ENCODE results near the gene CXCR3. TPM values are rescaled to one million over a fixed set of nuclear protein-coding genes. Genes with fewer than 3 reads are reported as not detected.

Gene CXCR3
- total RNA-seq, 1 experiment from 2014 or later, result not detected

GRCh38 chrX:71627588-71628404 lies 9.5 kb upstream of the CXCR3 start:
- TF ChIP-seq JUND (IDR thresholded peaks at IDR 0.05) (no peak), ZNF274 (IDR thresholded peaks at IDR 0.05; ENCODE audit: low read depth, low read length) (no peak), EZH2phosphoT487 (IDR thresholded peaks at IDR 0.05; ENCODE audit: borderline replicate concordance) (no peak), EZH2 (IDR thresholded peaks at IDR 0.05) (no peak), TCF7L2 (IDR thresholded peaks at IDR 0.05; ENCODE audit: borderline replicate concordance, extremely low read depth, insufficient read depth, insufficient read length) (no peak), POLR2AphosphoS5 (IDR thresholded peaks at IDR 0.05; ENCODE audit: low read depth, low read length) (no peak), FOSL1 (IDR thresholded peaks at IDR 0.05; ENCODE audit: low read depth) (no peak)
- H3K4me1 ChIP-seq (ENCODE audit: control insufficient read depth in 1 of 2, insufficient read depth in 2 of 2, low read length in 2 of 2), result peaks cover 3 to 12% of the 10 kb centered on the region in 2 experiments; a peak in 3 of 4 replicates
- no peak overlapping the region for H3K4me3 ChIP-seq (replicated peaks in 1 of 2; ENCODE audit: low read depth in 1 of 2, low read length in 2 of 2)
- no peaks in the 10 kb centered on the region for H3K9me2 ChIP-seq (ENCODE audit: insufficient read depth)
- ChIA-PET CTCF (no interaction called here), POLR2A (no interaction called here), RAD21 (ENCODE audit: low non-redundant PET in 1 of 2, low total read pairs in 2 of 2, uncharacterized antibody in 2 of 2, unreplicated experiment in 2 of 2) (no interaction called here)
- no peak overlapping the region for H3K9ac ChIP-seq (ENCODE audit: low read length)
- DNase-seq (ENCODE audit: low read depth, low spot score) (no peak), ATAC-seq (no peak)
- no peak overlapping the region for H2AFZ ChIP-seq (ENCODE audit: low read depth, low read length, poor library complexity, severe bottlenecking)
- intact Hi-C loops (cut with micrococcal nuclease), result no loop called here
- no peak overlapping the region for H3K4me2 ChIP-seq (ENCODE audit: low read length)
- H3K27ac ChIP-seq (ENCODE audit: low read depth, low read length), result no peak overlapping the region
- no peaks in the 10 kb centered on the region for H3K27me3 ChIP-seq (ENCODE audit: insufficient read depth, low read length)
- no TSS peak for BruUV-seq (replicated peaks)
- no peaks in the 10 kb centered on the region for H3K79me2 ChIP-seq (ENCODE audit: insufficient read depth, low read length)
- no peaks in the 10 kb centered on the region for H3K9me3 ChIP-seq (ENCODE audit: control insufficient read depth in 1 of 2, insufficient read depth in 1 of 2, low read depth in 1 of 2, low read length in 2 of 2)
- no peaks in the 10 kb centered on the region for H3K36me3 ChIP-seq (ENCODE audit: control insufficient read depth in 1 of 2, insufficient read depth in 2 of 2, low read length in 2 of 2)
- no peaks in the 10 kb centered on the region for H4K20me1 ChIP-seq (ENCODE audit: insufficient read depth)

GRCh38 chrX:71626576-71626975 lies 8.3 kb upstream of the CXCR3 start:
- intact Hi-C loops (cut with micrococcal nuclease), result no loop called here
- TF ChIP-seq FOSL1 (IDR thresholded peaks at IDR 0.05; ENCODE audit: low read depth), result no peak
- TF ChIP-seq, protein P1, sequence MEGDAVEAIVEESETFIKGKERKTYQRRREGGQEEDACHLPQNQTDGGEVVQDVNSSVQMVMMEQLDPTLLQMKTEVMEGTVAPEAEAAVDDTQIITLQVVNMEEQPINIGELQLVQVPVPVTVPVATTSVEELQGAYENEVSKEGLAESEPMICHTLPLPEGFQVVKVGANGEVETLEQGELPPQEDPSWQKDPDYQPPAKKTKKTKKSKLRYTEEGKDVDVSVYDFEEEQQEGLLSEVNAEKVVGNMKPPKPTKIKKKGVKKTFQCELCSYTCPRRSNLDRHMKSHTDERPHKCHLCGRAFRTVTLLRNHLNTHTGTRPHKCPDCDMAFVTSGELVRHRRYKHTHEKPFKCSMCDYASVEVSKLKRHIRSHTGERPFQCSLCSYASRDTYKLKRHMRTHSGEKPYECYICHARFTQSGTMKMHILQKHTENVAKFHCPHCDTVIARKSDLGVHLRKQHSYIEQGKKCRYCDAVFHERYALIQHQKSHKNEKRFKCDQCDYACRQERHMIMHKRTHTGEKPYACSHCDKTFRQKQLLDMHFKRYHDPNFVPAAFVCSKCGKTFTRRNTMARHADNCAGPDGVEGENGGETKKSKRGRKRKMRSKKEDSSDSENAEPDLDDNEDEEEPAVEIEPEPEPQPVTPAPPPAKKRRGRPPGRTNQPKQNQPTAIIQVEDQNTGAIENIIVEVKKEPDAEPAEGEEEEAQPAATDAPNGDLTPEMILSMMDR (IDR thresholded peaks at IDR 0.05 in 2 of 3, conservative IDR thresholded peaks at IDR 0.05 in 1 of 3; ENCODE audit: borderline replicate concordance in 1 of 3, insufficient read depth in 1 of 3, low read depth in 2 of 3, low read length in 2 of 3), result no peak
- no peak for TF ChIP-seq SRF (IDR thresholded peaks at IDR 0.05; ENCODE audit: low read depth)
- TF ChIP-seq CBX3 (IDR thresholded peaks at IDR 0.05; ENCODE audit: low read depth), result no peak
- TF ChIP-seq EZH2phosphoT487 (IDR thresholded peaks at IDR 0.05; ENCODE audit: borderline replicate concordance), result no peak
- no peak for TF ChIP-seq CEBPB (IDR thresholded peaks at IDR 0.05; ENCODE audit: low read depth)
- TF ChIP-seq, protein P2, sequence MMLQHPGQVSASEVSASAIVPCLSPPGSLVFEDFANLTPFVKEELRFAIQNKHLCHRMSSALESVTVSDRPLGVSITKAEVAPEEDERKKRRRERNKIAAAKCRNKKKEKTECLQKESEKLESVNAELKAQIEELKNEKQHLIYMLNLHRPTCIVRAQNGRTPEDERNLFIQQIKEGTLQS (IDR thresholded peaks at IDR 0.05), result no peak
- no peak for TF ChIP-seq POLR2AphosphoS5 (IDR thresholded peaks at IDR 0.05; ENCODE audit: low read depth, low read length)
- no peak for TF ChIP-seq EZH2 (IDR thresholded peaks at IDR 0.05)
- no peak for TF ChIP-seq POLR2A (IDR thresholded peaks at IDR 0.05; ENCODE audit: borderline replicate concordance, extremely low read depth, insufficient read depth, insufficient read length)
- TF ChIP-seq ZBTB33 (IDR thresholded peaks at IDR 0.05; ENCODE audit: extremely low read depth, insufficient replicate concordance, low read length), result no peak
- no peak for TF ChIP-seq RAD21 (IDR thresholded peaks at IDR 0.05; ENCODE audit: low read depth)
- TF ChIP-seq ZNF274 (IDR thresholded peaks at IDR 0.05; ENCODE audit: low read depth, low read length), result no peak

More at GRCh38 chrX:71626576-71626975, 8.3 kb upstream of the CXCR3 start:
- ChIA-PET RAD21 (ENCODE audit: low non-redundant PET in 1 of 2, low total read pairs in 2 of 2, uncharacterized antibody in 2 of 2, unreplicated experiment in 2 of 2) (no interaction called here), CTCF (no interaction called here), POLR2A (no interaction called here)
- Histone ChIP-seq H3K36me3 (ENCODE audit: control insufficient read depth in 1 of 2, insufficient read depth in 2 of 2, low read length in 2 of 2) (no peaks in the 10 kb centered on the region), H3K4me3 (replicated peaks in 1 of 2; ENCODE audit: low read depth in 1 of 2, low read length in 2 of 2) (no peak overlapping the region), H4K20me1 (ENCODE audit: insufficient read depth) (no peaks in the 10 kb centered on the region), H3K9ac (ENCODE audit: low read length) (no peak overlapping the region), H3K27me3 (ENCODE audit: insufficient read depth, low read length) (no peaks in the 10 kb centered on the region), H3K9me3 (ENCODE audit: control insufficient read depth in 1 of 2, insufficient read depth in 1 of 2, low read depth in 1 of 2, low read length in 2 of 2) (no peaks in the 10 kb centered on the region), H3K4me2 (ENCODE audit: low read length) (no peak overlapping the region), H3K9me2 (ENCODE audit: insufficient read depth) (no peaks in the 10 kb centered on the region), H3K4me1 (ENCODE audit: control insufficient read depth in 1 of 2, insufficient read depth in 2 of 2, low read length in 2 of 2) (peaks cover 9 to 19% of the 10 kb centered on the region in 2 experiments), H3K27ac (ENCODE audit: low read depth, low read length) (no peak overlapping the region), H2AFZ (ENCODE audit: low read depth, low read length, poor library complexity, severe bottlenecking) (no peak overlapping the region), H3K79me2 (ENCODE audit: insufficient read depth, low read length) (no peaks in the 10 kb centered on the region)
- no peak for ATAC-seq
- no peak for DNase-seq (ENCODE audit: low read depth, low spot score)
- BruUV-seq (replicated peaks), result no TSS peak

Data from HCT116 (cell line).